Measurements from ENCODE around the gene AHI1.
"Not testable (repeated sequence)": the region's sequence is repeated elsewhere in the genome, so short reads cannot be mapped to it uniquely, and the experiment has no call there.

AHI1 gene

GRCh38 chr6:135250751-135251497, 246.6 kb downstream of the AHI1 start:
- H3K4me3 ChIP-seq (ENCODE audit: low read length), result no peak overlapping the region
- no peaks in the 10 kb centered on the region for H3K9me3 ChIP-seq (ENCODE audit: insufficient read depth, low read length)
- H4K20me1 ChIP-seq (ENCODE audit: insufficient read depth, low read length), result no peaks in the 10 kb centered on the region
- no peaks in the 10 kb centered on the region for H3K79me2 ChIP-seq (ENCODE audit: low read length)
- H2AFZ ChIP-seq (ENCODE audit: low read depth, low read length), result no peak overlapping the region
- no peak overlapping the region for H3K27ac ChIP-seq (ENCODE audit: low read length)
- TF ChIP-seq, protein P1, sequence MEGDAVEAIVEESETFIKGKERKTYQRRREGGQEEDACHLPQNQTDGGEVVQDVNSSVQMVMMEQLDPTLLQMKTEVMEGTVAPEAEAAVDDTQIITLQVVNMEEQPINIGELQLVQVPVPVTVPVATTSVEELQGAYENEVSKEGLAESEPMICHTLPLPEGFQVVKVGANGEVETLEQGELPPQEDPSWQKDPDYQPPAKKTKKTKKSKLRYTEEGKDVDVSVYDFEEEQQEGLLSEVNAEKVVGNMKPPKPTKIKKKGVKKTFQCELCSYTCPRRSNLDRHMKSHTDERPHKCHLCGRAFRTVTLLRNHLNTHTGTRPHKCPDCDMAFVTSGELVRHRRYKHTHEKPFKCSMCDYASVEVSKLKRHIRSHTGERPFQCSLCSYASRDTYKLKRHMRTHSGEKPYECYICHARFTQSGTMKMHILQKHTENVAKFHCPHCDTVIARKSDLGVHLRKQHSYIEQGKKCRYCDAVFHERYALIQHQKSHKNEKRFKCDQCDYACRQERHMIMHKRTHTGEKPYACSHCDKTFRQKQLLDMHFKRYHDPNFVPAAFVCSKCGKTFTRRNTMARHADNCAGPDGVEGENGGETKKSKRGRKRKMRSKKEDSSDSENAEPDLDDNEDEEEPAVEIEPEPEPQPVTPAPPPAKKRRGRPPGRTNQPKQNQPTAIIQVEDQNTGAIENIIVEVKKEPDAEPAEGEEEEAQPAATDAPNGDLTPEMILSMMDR (IDR thresholded peaks at IDR 0.05; ENCODE audit: low read depth, low read length), result no peak
- TF ChIP-seq EZH2phosphoT487 (IDR thresholded peaks at IDR 0.05; ENCODE audit: low read depth), result no peak
- H3K9ac ChIP-seq (ENCODE audit: low read length), result no peak overlapping the region
- H3K4me2 ChIP-seq (ENCODE audit: low read length), result no peak overlapping the region
- H3K36me3 ChIP-seq (replicated peaks; ENCODE audit: low read depth, low read length), result no peaks in the 10 kb centered on the region
- peaks cover 23% of the 10 kb centered on the region for H3K4me1 ChIP-seq (ENCODE audit: low read length)
- H3K27me3 ChIP-seq (ENCODE audit: low read depth, low read length), result no peaks in the 10 kb centered on the region

DNA sequence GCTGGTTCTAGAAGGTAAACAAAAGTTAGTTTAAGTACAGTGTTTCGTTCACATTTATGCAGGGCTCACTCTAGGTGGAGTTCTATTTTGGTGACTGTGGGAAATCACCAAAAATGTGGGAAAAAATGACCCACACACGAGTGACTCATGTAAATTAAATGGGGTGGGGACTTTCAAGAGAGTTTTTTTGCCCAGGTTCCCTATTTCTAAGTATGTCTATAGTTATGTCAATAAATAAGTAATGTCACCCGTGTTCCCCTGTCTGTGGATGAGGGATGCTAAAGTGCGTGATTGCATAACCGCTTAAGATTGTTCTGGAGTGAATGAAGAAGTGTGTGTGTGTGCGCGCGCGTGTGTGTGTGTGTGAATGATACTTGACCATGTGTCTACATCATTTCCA, 247.3 kb downstream of the AHI1 start:
- H3K4me3 ChIP-seq (ENCODE audit: low read length), result no peak overlapping the region
- no peak overlapping the region for H3K9ac ChIP-seq (ENCODE audit: low read length)
- H2AFZ ChIP-seq (ENCODE audit: low read depth, low read length), result no peak overlapping the region
- H3K27ac ChIP-seq (ENCODE audit: low read length), result no peak overlapping the region
- H3K36me3 ChIP-seq (replicated peaks; ENCODE audit: low read depth, low read length), result no peaks in the 10 kb centered on the region
- no peaks in the 10 kb centered on the region for H4K20me1 ChIP-seq (ENCODE audit: insufficient read depth, low read length)
- H3K79me2 ChIP-seq (ENCODE audit: low read length), result no peaks in the 10 kb centered on the region
- H3K9me3 ChIP-seq (ENCODE audit: insufficient read depth, low read length), result no peaks in the 10 kb centered on the region
- H3K4me2 ChIP-seq (ENCODE audit: low read length), result peak overlapping the region; percentile 32
- peaks cover 23% of the 10 kb centered on the region for H3K4me1 ChIP-seq (ENCODE audit: low read length)
- H3K27me3 ChIP-seq (ENCODE audit: low read depth, low read length), result no peaks in the 10 kb centered on the region
- TF ChIP-seq, protein P1 (IDR thresholded peaks at IDR 0.05; ENCODE audit: low read depth, low read length), result no peak
- no peak for TF ChIP-seq EZH2phosphoT487 (IDR thresholded peaks at IDR 0.05; ENCODE audit: low read depth)

GRCh38 chr6:135246412-135247012, 251.0 kb downstream of the AHI1 start:
- peaks cover 16% of the 10 kb centered on the region for H3K4me1 ChIP-seq (ENCODE audit: low read length)
- not testable (repeated sequence) for H3K27me3 ChIP-seq (ENCODE audit: low read depth, low read length); H3K4me3 ChIP-seq (ENCODE audit: low read length); H4K20me1 ChIP-seq (ENCODE audit: insufficient read depth, low read length); H3K36me3 ChIP-seq (replicated peaks; ENCODE audit: low read depth, low read length); H3K79me2 ChIP-seq (ENCODE audit: low read length); H3K4me2 ChIP-seq (ENCODE audit: low read length); H3K27ac ChIP-seq (ENCODE audit: low read length); H2AFZ ChIP-seq (ENCODE audit: low read depth, low read length); H3K9me3 ChIP-seq (ENCODE audit: insufficient read depth, low read length); H3K9ac ChIP-seq (ENCODE audit: low read length)

DNA sequence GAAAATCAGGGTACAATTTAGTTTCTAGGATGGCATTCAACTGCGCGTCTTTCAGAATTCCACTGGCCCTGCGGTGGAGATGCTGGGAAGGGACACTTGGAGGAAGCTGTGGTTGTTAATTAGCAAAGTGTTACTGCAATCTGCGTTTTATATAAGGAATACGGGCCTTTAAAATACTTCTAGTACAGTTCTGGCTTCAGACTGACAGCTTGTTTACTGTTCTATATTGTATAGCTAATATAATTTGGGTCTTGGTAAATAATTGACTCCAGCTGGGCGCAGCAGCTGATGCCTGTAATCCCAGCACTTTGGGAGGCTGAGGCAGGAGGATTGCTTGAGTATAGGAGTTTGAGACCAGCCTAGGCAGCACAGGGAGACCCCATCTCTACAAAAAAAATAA, 252.7 kb downstream of the AHI1 start:
- H3K9ac ChIP-seq (ENCODE audit: low read length), result no peak overlapping the region
- H3K27me3 ChIP-seq (ENCODE audit: low read depth, low read length), result no peaks in the 10 kb centered on the region
- no peaks in the 10 kb centered on the region for H4K20me1 ChIP-seq (ENCODE audit: insufficient read depth, low read length)
- H3K4me2 ChIP-seq (ENCODE audit: low read length), result no peak overlapping the region
- peaks cover 7% of the 10 kb centered on the region for H3K4me1 ChIP-seq (ENCODE audit: low read length)
- no peak overlapping the region for H3K27ac ChIP-seq (ENCODE audit: low read length)
- no peak overlapping the region for H2AFZ ChIP-seq (ENCODE audit: low read depth, low read length)
- H3K4me3 ChIP-seq (ENCODE audit: low read length), result no peak overlapping the region
- TF ChIP-seq EZH2phosphoT487 (IDR thresholded peaks at IDR 0.05; ENCODE audit: low read depth), result no peak
- TF ChIP-seq, protein P1 (IDR thresholded peaks at IDR 0.05; ENCODE audit: low read depth, low read length), result no peak
- no peaks in the 10 kb centered on the region for H3K9me3 ChIP-seq (ENCODE audit: insufficient read depth, low read length)
- no peaks in the 10 kb centered on the region for H3K36me3 ChIP-seq (replicated peaks; ENCODE audit: low read depth, low read length)
- no peaks in the 10 kb centered on the region for H3K79me2 ChIP-seq (ENCODE audit: low read length)

Data from OCI-LY3 (cell line).